ENCODE results near the gene PKD2.
"Not testable (repeated sequence)": the region's sequence is repeated elsewhere in the genome, so short reads cannot be mapped to it uniquely, and the experiment has no call there.

The PKD2 gene

DNA sequence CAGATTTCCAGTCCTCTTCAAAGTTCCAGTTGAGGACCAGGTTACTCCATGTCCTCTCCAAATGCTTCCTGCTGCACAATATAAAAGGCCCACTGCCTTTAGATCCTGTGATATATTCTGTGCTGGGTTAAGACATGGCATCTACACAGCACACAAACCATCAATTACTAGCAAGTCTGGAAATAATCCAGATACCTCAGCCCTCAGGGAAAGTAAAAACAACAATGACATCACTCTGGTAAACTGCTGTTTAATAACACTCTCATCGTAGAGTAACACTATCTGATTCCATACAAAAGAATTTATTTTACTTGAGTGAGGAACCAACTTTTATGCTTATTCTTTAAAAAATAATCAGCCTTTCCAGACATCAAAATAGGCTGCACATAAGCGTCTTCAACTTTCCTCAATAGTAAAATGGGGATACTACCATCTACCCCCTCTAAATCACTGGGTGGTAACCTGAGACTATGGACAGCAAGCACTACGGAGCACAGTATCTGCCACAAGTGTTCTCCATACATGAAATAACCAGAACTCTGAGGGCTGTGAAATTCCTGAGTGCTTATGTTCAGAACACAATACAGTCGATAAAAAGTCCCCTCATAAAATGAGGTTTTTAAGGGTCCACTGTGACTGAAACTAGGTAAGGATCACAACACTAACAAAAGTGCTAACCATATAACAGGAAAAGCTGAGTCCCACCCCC, 97.6 kb downstream of the PKD2 start:
- no peak overlapping the region for H3K9ac ChIP-seq
- no peak overlapping the region for H2AFZ ChIP-seq (ENCODE audit: low read depth)
- H3K4me3 ChIP-seq (IDR thresholded peaks at IDR 0.05; ENCODE audit: insufficient read depth, low read depth, low read length), result no peak overlapping the region
- TF ChIP-seq, protein P1, sequence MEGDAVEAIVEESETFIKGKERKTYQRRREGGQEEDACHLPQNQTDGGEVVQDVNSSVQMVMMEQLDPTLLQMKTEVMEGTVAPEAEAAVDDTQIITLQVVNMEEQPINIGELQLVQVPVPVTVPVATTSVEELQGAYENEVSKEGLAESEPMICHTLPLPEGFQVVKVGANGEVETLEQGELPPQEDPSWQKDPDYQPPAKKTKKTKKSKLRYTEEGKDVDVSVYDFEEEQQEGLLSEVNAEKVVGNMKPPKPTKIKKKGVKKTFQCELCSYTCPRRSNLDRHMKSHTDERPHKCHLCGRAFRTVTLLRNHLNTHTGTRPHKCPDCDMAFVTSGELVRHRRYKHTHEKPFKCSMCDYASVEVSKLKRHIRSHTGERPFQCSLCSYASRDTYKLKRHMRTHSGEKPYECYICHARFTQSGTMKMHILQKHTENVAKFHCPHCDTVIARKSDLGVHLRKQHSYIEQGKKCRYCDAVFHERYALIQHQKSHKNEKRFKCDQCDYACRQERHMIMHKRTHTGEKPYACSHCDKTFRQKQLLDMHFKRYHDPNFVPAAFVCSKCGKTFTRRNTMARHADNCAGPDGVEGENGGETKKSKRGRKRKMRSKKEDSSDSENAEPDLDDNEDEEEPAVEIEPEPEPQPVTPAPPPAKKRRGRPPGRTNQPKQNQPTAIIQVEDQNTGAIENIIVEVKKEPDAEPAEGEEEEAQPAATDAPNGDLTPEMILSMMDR (conservative IDR thresholded peaks at IDR 0.05; ENCODE audit: low read depth, low read length), result no peak
- H3K27me3 ChIP-seq (ENCODE audit: insufficient read depth, low read depth), result no peaks in the 10 kb centered on the region
- H3K4me2 ChIP-seq, result no peak overlapping the region
- H3K79me2 ChIP-seq (ENCODE audit: insufficient read depth, low read depth), result no peaks in the 10 kb centered on the region
- peaks cover under 1% of the 10 kb centered on the region for H3K4me1 ChIP-seq (ENCODE audit: low read depth, poor library complexity, severe bottlenecking)
- H3K27ac ChIP-seq, result no peak overlapping the region
- H4K20me1 ChIP-seq (ENCODE audit: insufficient read depth), result no peaks in the 10 kb centered on the region
- no peaks in the 10 kb centered on the region for H3K36me3 ChIP-seq (ENCODE audit: insufficient read depth)

DNA sequence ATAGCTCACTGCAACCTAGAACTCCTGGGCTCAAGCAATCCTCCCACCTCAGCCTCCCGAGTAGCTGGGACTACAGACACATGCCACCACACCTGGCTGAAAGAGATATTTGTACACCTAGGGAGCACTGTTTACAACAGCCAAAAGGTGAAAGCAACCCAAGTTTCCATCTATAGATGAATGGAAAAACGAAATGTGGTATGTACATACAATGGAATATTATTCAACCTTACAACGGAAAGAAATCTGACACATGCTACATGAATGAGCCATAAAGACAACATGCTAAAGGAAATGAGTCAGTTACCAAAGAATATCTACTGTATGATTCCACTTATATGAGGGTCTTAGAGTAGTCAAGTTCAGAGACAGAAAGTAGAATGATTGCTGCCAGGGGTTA, 98.8 kb downstream of the PKD2 start:
- H3K27me3 ChIP-seq (ENCODE audit: insufficient read depth, low read depth), result no peaks in the 10 kb centered on the region
- peaks cover 8% of the 10 kb centered on the region for H3K4me1 ChIP-seq (ENCODE audit: low read depth, poor library complexity, severe bottlenecking)
- no peak overlapping the region for H3K27ac ChIP-seq
- H3K4me3 ChIP-seq (IDR thresholded peaks at IDR 0.05; ENCODE audit: insufficient read depth, low read depth, low read length), result no peak overlapping the region
- no peaks in the 10 kb centered on the region for H4K20me1 ChIP-seq (ENCODE audit: insufficient read depth)
- TF ChIP-seq, protein P1 (conservative IDR thresholded peaks at IDR 0.05; ENCODE audit: low read depth, low read length), result no peak
- H2AFZ ChIP-seq (ENCODE audit: low read depth), result no peak overlapping the region
- H3K4me2 ChIP-seq, result no peak overlapping the region
- H3K79me2 ChIP-seq (ENCODE audit: insufficient read depth, low read depth), result no peaks in the 10 kb centered on the region
- H3K36me3 ChIP-seq (ENCODE audit: insufficient read depth), result no peaks in the 10 kb centered on the region
- no peak overlapping the region for H3K9ac ChIP-seq

DNA sequence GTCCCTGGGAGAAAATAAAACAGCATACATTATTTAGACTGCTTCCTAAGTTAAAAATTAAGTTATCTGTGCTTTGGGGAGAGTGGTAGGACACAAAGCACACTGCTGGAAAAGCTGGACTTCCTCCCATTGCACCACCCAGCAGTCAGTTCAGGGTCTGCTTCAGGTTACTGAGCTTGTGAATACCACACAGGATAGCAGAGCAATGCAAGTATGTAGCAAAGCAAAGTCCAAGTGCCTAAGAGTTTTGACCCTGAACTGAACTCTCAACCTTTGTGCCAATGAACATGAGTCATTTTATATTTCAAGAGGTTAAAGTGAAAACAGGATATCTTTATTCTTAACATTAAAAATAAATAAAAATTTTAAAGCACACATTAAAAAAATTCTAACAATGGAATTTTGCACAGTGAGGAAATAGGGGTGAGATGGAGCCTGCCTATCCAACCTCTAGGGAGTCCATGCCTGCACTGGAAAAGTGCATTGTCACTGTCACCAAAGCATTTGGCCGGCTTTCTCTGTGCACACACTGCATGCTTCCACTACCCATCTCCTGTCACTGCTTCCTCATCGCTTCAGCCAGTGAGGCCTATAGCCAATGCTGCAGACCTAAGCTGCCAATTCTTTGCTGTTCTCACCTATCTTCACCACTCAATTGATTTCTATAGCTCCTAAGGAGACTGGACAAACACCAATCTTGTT, 100.1 kb downstream of the PKD2 start:
- H3K4me2 ChIP-seq, result no peak overlapping the region
- TF ChIP-seq, protein P1 (conservative IDR thresholded peaks at IDR 0.05; ENCODE audit: low read depth, low read length), result no peak
- no peak overlapping the region for H3K27ac ChIP-seq
- H3K9ac ChIP-seq, result no peak overlapping the region
- peaks cover 12% of the 10 kb centered on the region for H3K4me1 ChIP-seq (ENCODE audit: low read depth, poor library complexity, severe bottlenecking)
- no peak overlapping the region for H2AFZ ChIP-seq (ENCODE audit: low read depth)
- no peak overlapping the region for H3K4me3 ChIP-seq (IDR thresholded peaks at IDR 0.05; ENCODE audit: insufficient read depth, low read depth, low read length)
- H3K27me3 ChIP-seq (ENCODE audit: insufficient read depth, low read depth), result no peaks in the 10 kb centered on the region
- H3K36me3 ChIP-seq (ENCODE audit: insufficient read depth), result no peaks in the 10 kb centered on the region
- no peaks in the 10 kb centered on the region for H3K79me2 ChIP-seq (ENCODE audit: insufficient read depth, low read depth)
- H4K20me1 ChIP-seq (ENCODE audit: insufficient read depth), result no peaks in the 10 kb centered on the region

DNA sequence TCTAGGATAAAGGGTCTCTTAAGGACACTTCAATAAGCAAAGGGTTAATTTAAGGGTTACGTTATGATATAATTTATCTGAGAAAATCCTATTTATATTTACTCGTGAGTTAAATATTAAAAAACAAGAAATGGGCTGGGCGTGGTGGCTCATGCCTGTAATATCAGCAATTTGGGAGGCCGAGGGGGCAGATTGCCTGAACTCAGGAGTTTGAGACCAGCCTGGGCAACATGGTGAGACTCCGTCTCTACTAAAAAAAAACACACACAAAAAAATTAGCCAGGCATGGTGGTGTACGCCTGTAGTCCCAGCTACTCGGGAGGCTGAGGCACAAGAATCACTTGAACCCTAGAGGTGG, 100.7 kb downstream of the PKD2 start:
- H2AFZ ChIP-seq (ENCODE audit: low read depth); H3K9ac ChIP-seq; H3K4me2 ChIP-seq; H3K27me3 ChIP-seq (ENCODE audit: insufficient read depth, low read depth); H3K27ac ChIP-seq; H4K20me1 ChIP-seq (ENCODE audit: insufficient read depth); H3K36me3 ChIP-seq (ENCODE audit: insufficient read depth); H3K79me2 ChIP-seq (ENCODE audit: insufficient read depth, low read depth); H3K4me3 ChIP-seq (IDR thresholded peaks at IDR 0.05; ENCODE audit: insufficient read depth, low read depth, low read length): not testable (repeated sequence)
- H3K4me1 ChIP-seq (ENCODE audit: low read depth, poor library complexity, severe bottlenecking), result peaks cover 12% of the 10 kb centered on the region

DNA sequence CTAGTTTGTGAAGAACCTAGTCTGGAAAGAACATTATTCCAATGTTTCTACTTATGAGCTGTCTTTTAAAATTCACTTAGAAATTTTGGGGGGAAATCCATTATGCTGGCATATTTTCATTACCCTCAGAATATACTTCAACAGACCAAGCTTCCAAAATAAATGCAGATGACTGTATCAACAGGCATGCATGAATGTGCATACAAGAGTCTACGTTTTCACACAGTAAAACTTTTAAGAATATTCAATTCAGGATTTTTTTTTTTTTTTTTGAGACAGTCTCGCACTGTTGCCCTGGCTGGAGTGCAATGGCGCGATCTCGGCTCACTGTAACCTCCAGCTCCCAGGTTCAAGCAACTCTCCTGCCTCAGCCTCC, 101.3 kb downstream of the PKD2 start:
- peaks cover 12% of the 10 kb centered on the region for H3K4me1 ChIP-seq (ENCODE audit: low read depth, poor library complexity, severe bottlenecking)
- H3K9ac ChIP-seq, result no peak overlapping the region
- H3K4me2 ChIP-seq, result no peak overlapping the region
- no peak overlapping the region for H2AFZ ChIP-seq (ENCODE audit: low read depth)
- no peaks in the 10 kb centered on the region for H3K36me3 ChIP-seq (ENCODE audit: insufficient read depth)
- TF ChIP-seq, protein P1 (conservative IDR thresholded peaks at IDR 0.05; ENCODE audit: low read depth, low read length), result no peak
- no peaks in the 10 kb centered on the region for H4K20me1 ChIP-seq (ENCODE audit: insufficient read depth)
- no peaks in the 10 kb centered on the region for H3K27me3 ChIP-seq (ENCODE audit: insufficient read depth, low read depth)
- no peak overlapping the region for H3K4me3 ChIP-seq (IDR thresholded peaks at IDR 0.05; ENCODE audit: insufficient read depth, low read depth, low read length)
- H3K79me2 ChIP-seq (ENCODE audit: insufficient read depth, low read depth), result no peaks in the 10 kb centered on the region
- H3K27ac ChIP-seq, result no peak overlapping the region
